HG02938 (cell line): ENCODE results near the gene BCKDHB.
"Not testable (repeated sequence)": the region's sequence is repeated elsewhere in the genome, so short reads cannot be mapped to it uniquely, and the experiment has no call there.

ENCODE experiments used
- ATAC-seq: cut with Tn5 transposase; IDR thresholded peaks from one replicate; pipeline ENCODE4 v1.9.1; 2021; ENCODE audit warnings: mild to moderate bottlenecking, moderate library complexity; ENCODE audit not compliant: unreplicated experiment

BCKDHB gene

GRCh38 chr6:80106418-80107235 is at the start of gene BCKDHB:
BCKDHB (plus strand) TSS chr6:80106671; CDS start chr6:80106694, 23 bp downstream.
- ATAC-seq, result peak; percentile 99

GRCh38 chr6:80060774-80061173 is 45.7 kb upstream of the BCKDHB start:
- no peak for ATAC-seq

- not testable (repeated sequence) for ATAC-seq
Measured at GRCh38 chr6:80068146-80068545, 38.3 kb upstream of the BCKDHB start.

DNA sequence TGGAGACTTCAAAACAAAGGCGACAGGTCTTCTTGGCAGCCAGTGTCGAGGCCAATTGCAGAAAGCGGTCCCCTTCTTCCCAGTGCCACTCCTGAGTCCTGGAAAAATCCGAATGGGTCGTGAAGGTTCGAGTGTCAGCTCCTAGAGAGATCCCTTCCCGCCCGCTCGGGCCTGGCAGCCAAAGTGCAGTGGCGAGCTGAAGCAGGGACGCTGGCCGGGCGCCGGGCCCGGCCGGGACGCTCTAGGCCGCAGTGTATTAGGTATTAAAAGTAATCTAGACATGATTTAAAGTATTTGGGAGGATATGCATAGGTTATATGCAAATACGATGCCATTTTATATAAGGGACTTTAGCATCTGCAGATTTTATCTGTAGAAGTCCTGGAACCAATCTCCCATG is 36.0 kb upstream of the BCKDHB start:
- not testable (repeated sequence) for ATAC-seq

GRCh38 chr6:80077067-80077466 is 29.4 kb upstream of the BCKDHB start:
- ATAC-seq, result no peak

DNA sequence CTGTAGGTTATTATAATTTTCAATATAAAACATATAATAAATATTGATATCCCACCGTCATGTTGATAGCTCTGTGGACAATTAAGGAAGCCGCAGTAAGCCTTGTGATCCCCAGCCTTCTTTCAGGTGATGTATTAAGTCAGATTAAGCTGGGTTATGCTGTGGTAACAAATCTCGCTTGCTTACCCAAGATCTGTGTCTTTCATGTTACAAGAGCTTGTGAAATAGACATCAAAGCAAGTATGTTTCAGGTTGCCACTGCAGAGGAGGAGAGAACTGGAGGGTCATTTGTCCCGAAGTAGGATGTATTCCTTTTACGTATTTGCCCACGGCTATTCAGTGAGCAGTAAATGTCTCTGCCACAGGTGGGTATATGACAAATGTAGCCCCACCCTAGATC is 17.8 kb upstream of the BCKDHB start:
- no peak for ATAC-seq

GRCh38 chr6:80091506-80091905 is 15.0 kb upstream of the BCKDHB start:
- no peak for ATAC-seq

- peak; percentile 43 for ATAC-seq
Measured at GRCh38 chr6:80094017-80094416, 12.5 kb upstream of the BCKDHB start.

DNA sequence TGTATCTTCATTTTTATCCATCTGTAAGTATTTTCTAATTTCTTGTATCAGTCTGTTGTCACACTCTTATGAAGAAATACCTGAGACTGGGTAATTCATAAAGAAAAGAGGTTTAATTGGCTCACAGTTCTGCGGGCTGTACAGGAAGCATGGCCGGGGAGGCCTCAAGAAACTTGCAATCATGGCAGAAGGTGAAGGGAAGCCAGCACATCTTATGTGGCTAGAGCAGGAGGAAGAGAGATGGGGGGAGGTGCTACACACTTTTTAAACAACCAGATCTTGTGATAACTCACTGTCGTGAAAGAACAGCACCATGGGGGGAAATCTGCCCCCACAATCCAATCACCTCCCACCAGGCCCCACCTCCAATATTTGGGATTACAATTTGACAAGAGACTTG is 10.9 kb upstream of the BCKDHB start:
- ATAC-seq, result no peak

DNA sequence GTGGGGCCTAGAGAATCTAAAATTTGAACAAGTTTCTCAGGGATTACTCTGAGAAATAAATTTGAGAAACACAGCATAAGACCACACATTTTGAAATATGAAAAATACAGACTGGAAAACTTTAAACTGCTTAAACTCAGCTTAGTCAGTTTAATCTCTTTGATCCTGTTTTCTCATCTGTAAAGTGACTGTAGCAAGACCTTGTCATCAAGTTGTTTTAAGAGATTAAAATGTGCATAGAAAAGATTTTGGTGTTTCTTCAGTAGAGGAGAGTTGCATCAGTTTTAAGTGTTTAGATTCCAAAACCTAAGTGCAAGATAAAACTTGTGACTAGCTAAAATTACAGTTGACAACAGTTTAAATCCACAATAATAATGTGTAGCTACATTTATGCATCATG is 8.1 kb upstream of the BCKDHB start:
- no peak for ATAC-seq

- no peak for ATAC-seq
Measured at GRCh38 chr6:80104520-80104919, 2.0 kb upstream of the BCKDHB start.

GRCh38 chr6:80105972-80106417 is 476 bp upstream of the BCKDHB start:
- peak; percentile 18 for ATAC-seq

DNA sequence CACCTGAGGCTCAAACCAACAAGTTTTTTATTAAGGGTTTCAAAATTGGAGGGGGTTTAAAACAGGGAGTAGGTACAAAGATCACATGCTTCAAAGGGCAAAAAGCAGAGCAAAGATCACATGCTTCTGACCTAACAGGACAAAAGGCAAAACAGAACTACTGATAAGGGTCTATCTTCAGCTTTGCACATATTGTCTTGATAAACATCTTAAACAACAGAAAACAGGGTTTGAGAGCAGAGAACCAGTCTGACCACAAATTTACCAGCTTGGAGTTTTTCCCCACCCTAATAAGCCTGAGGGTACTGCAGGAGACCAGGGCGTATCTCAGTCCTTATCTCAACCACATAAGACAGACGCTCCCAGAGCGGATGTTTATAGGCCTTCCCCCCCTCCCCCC is 16.1 kb downstream of the BCKDHB start:
- not testable (repeated sequence) for ATAC-seq

DNA sequence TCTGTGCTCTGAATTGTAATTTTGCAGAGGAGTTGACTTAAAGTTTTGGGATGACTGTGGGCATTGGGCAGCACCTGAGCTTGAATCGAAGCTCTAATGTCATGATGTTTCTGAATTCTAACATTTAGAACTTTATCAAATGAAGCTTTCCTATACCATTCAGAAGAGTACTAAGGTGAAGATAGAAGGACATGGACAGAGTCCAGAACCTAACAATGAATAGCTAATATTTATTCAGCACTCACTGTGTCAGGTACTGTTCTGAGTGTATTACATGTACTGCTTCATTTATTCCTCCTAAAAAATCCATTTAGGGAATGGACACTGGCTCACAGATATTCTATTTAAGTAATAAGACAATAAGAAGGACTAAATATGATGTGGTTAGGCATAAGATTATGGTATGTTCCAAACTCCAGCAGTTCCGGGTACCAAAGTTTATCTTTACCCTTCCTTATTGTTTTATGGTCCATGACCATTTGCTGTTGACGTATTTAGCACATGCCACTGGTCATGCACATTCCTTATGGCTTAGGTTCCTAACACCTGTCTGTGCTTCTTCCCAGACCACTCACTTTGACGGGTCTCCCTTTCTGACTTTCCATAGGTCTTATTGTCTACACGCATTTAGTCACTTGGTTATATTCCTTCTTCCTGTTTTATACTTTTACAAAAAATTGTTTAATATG is 20.3 kb downstream of the BCKDHB start:
- ATAC-seq, result no peak

- ATAC-seq, result no peak
Measured at GRCh38 chr6:80129485-80129884, 23.0 kb downstream of the BCKDHB start.

DNA sequence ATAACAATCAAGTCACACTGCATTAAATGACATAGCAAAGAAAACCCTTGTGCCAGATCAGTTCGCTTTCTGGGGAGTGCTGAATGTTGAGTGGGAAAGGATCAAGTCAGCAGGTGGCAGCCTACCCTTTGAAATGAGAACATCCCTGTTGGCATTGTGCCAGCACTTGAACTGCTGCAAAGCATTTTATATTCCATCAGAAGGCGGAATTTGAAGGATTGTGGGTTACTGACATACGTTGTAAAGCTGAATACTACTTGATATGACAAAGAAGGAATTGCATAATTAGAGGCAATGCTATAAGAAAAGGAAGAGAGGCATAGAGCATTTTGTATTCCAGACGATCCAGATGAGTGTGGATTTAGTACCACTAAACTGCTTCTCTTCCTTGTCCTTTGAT is 26.5 kb downstream of the BCKDHB start:
- ATAC-seq, result no peak

GRCh38 chr6:80134065-80134464 is 27.6 kb downstream of the BCKDHB start:
- no peak for ATAC-seq

DNA sequence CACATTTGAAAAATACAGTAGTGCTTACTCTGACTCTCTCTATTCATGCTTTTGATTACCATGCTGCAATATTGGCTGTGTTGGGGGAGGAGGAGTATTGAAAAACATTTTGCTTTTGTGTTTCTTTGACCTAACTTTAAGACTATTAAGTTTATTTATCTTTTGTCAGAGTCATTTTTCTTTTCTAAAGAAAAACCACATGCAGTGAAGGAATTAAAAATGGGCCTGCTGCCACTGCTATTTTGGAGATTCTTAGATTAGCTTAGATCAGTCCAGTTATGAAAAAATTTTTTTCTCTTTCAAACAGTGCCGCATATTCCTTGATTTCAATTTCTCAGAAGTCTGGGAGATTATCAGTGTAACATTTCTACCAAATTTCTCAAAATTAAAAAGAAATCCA is 36.1 kb downstream of the BCKDHB start:
- ATAC-seq, result no peak

DNA sequence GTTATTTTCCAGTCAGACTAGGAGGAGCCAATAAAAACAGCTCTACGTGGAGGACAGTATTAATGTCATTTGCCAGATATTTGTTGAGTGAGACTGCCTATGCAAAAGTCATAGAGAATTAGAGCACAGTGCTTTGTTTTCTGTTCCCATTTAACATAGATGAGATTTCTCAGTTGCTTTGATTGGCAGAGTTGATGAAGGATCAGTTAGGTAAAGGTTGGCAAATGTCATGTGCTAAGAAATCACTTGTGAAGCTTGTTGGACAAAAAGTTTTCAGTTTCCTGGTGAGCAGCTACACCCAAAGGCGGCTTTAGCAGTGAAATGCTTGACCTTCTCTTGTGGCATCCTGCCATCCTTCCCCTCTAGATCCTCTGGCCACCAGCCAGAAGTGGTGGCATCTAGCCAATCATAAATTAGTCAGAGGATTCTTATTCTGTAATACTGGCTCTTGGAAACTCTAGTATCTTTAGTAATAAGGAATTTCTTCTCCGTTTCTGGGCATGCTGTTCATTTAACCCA is 37.0 kb downstream of the BCKDHB start:
- ATAC-seq, result no peak

- ATAC-seq, result no peak
Measured at GRCh38 chr6:80144753-80145315, 38.4 kb downstream of the BCKDHB start.

GRCh38 chr6:80145509-80145908 is 39.0 kb downstream of the BCKDHB start:
- ATAC-seq, result peak; percentile 71

DNA sequence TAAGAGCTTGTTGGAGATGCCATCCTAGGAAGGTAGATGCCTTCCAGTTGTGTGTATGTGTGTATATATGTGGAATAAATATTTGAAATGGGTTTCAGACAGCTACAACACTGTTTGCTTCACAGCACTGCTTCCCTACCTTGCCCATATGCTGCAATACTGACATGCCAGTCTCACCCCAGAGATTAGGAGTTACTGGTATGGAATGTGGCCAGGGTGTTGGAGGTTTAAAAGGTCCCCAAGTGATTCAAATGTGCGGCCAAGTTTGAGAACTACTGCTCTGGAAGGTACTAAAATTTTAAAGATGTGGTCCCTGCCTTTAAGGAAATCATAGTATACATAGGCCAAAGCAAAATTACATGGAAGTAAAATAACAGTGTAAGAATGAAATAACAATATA is 39.5 kb downstream of the BCKDHB start:
- no peak for ATAC-seq
